Breast epithelium (tissue), 3 donors: ENCODE measurements around the gene LAGE3.

ENCODE experiments used
- CTCF ChIP-seq, 3 donors: fragments of 450-650 bp; IDR thresholded peaks; one replicate each; pipeline ENCODE4 v1.5.1; 2016 to 2017; ENCODE audit warnings: antibody characterized with exemption in 3 of 3, mild to moderate bottlenecking in 3 of 3, moderate library complexity in 3 of 3
- POLR2A ChIP-seq: fragments of 450-650 bp; IDR thresholded peaks from one replicate; pipeline ENCODE4 v1.6.1; 2016; ENCODE audit warnings: antibody characterized with exemption, mild to moderate bottlenecking, moderate library complexity
- POLR2AphosphoS5 ChIP-seq, 3 donors: sonication (generic); formaldehyde crosslinking; IDR thresholded peaks; one replicate each; pipeline ENCODE4 v1.6.1; 2017; ENCODE audit warnings: antibody characterized with exemption in 3 of 3

GRCh38 chrX:154511761-154512160 lies 32.7 kb upstream of the LAGE3 start:
- no peak for TF ChIP-seq CTCF (IDR thresholded peaks at IDR 0.05)
- no peak for TF ChIP-seq POLR2A
- no peak for TF ChIP-seq POLR2AphosphoS5 (IDR thresholded peaks at IDR 0.05)
